ENCODE measurements around the gene LILRB1. TPM values are rescaled to one million over a fixed set of nuclear protein-coding genes. Genes with fewer than 3 reads are reported as not detected.

Gene LILRB1
- total and polyA plus RNA-seq, 2 of the 13 experiments (the other 11 are each of a cell fraction or from before 2014, with no cell fraction given), result not detected

DNA sequence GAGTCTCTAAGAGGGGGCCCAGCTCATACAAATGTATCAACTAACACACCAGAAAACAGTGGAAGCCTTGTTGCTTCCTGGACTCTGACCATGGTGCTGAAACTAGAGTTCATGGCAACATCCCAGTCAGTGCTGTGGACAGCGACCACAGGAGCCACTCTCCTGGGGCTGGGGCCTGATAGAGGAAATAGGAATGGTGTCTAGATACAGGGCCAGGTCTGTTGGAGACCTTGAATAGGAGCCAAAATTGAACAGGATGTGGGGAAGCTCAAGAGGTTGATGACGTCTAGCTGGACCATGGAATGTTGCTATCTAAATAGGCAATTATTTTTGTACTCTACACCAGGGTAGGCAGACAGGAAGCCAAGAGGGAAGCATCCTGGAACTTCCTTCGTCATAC, 54.2 kb downstream of the LILRB1 start (continued):
- no peak for TF ChIP-seq NONO (IDR thresholded peaks at IDR 0.05)
- no peak for TF ChIP-seq NONO (CRISPR knock-in tag; conservative IDR thresholded peaks at IDR 0.05)
- TF ChIP-seq SIN3B (IDR thresholded peaks at IDR 0.05; ENCODE audit: low read length), result no peak
- no peak for TF ChIP-seq E2F2 (CRISPR knock-in tag; IDR thresholded peaks at IDR 0.05; ENCODE audit: borderline replicate concordance)
- TF ChIP-seq ZNF644 (CRISPR knock-in tag; IDR thresholded peaks at IDR 0.05; ENCODE audit: low read depth), result peak; percentile 16; the same call in 1 of the 2 replicates
- TF ChIP-seq KDM4B (CRISPR knock-in tag; IDR thresholded peaks at IDR 0.05), result peak; percentile 86
- TF ChIP-seq MXD1 (CRISPR knock-in tag; IDR thresholded peaks at IDR 0.05), result 0 out of 2 replicates have a peak, but pooled peaks have one; percentile 48
- no peak for TF ChIP-seq ZNF816 (CRISPR knock-in tag; IDR thresholded peaks at IDR 0.05; ENCODE audit: borderline replicate concordance)
- TF ChIP-seq FOXP1 (IDR thresholded peaks at IDR 0.05), result no peak
- no peak for TF ChIP-seq FOXP1 (CRISPR knock-in tag; IDR thresholded peaks at IDR 0.05)
- TF ChIP-seq, protein P1, sequence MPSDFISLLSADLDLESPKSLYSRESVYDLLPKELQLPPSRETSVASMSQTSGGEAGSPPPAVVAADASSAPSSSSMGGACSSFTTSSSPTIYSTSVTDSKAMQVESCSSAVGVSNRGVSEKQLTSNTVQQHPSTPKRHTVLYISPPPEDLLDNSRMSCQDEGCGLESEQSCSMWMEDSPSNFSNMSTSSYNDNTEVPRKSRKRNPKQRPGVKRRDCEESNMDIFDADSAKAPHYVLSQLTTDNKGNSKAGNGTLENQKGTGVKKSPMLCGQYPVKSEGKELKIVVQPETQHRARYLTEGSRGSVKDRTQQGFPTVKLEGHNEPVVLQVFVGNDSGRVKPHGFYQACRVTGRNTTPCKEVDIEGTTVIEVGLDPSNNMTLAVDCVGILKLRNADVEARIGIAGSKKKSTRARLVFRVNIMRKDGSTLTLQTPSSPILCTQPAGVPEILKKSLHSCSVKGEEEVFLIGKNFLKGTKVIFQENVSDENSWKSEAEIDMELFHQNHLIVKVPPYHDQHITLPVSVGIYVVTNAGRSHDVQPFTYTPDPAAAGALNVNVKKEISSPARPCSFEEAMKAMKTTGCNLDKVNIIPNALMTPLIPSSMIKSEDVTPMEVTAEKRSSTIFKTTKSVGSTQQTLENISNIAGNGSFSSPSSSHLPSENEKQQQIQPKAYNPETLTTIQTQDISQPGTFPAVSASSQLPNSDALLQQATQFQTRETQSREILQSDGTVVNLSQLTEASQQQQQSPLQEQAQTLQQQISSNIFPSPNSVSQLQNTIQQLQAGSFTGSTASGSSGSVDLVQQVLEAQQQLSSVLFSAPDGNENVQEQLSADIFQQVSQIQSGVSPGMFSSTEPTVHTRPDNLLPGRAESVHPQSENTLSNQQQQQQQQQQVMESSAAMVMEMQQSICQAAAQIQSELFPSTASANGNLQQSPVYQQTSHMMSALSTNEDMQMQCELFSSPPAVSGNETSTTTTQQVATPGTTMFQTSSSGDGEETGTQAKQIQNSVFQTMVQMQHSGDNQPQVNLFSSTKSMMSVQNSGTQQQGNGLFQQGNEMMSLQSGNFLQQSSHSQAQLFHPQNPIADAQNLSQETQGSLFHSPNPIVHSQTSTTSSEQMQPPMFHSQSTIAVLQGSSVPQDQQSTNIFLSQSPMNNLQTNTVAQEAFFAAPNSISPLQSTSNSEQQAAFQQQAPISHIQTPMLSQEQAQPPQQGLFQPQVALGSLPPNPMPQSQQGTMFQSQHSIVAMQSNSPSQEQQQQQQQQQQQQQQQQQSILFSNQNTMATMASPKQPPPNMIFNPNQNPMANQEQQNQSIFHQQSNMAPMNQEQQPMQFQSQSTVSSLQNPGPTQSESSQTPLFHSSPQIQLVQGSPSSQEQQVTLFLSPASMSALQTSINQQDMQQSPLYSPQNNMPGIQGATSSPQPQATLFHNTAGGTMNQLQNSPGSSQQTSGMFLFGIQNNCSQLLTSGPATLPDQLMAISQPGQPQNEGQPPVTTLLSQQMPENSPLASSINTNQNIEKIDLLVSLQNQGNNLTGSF (CRISPR knock-in tag; IDR thresholded peaks at IDR 0.05), result peak; percentile 36; the same call in 1 of the 2 replicates
- no peak for TF ChIP-seq ZMYM4 (CRISPR knock-in tag; IDR thresholded peaks at IDR 0.05)
- TF ChIP-seq ZNF432 (CRISPR knock-in tag; IDR thresholded peaks at IDR 0.05; ENCODE audit: borderline replicate concordance), result no peak
- no peak for TF ChIP-seq ZNF766 (CRISPR knock-in tag; IDR thresholded peaks at IDR 0.05; ENCODE audit: borderline replicate concordance)
- peak; percentile 67; the same call in 1 of the 2 replicates for TF ChIP-seq MIER3 (CRISPR knock-in tag; IDR thresholded peaks at IDR 0.05; ENCODE audit: borderline replicate concordance)
- TF ChIP-seq, protein P2, sequence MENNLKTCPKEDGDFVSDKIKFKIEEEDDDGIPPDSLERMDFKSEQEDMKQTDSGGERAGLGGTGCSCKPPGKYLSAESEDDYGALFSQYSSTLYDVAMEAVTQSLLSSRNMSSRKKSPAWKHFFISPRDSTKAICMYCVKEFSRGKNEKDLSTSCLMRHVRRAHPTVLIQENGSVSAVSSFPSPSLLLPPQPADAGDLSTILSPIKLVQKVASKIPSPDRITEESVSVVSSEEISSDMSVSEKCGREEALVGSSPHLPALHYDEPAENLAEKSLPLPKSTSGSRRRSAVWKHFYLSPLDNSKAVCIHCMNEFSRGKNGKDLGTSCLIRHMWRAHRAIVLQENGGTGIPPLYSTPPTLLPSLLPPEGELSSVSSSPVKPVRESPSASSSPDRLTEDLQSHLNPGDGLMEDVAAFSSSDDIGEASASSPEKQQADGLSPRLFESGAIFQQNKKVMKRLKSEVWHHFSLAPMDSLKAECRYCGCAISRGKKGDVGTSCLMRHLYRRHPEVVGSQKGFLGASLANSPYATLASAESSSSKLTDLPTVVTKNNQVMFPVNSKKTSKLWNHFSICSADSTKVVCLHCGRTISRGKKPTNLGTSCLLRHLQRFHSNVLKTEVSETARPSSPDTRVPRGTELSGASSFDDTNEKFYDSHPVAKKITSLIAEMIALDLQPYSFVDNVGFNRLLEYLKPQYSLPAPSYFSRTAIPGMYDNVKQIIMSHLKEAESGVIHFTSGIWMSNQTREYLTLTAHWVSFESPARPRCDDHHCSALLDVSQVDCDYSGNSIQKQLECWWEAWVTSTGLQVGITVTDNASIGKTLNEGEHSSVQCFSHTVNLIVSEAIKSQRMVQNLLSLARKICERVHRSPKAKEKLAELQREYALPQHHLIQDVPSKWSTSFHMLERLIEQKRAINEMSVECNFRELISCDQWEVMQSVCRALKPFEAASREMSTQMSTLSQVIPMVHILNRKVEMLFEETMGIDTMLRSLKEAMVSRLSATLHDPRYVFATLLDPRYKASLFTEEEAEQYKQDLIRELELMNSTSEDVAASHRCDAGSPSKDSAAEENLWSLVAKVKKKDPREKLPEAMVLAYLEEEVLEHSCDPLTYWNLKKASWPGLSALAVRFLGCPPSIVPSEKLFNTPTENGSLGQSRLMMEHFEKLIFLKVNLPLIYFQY (CRISPR knock-in tag; IDR thresholded peaks at IDR 0.05; ENCODE audit: borderline replicate concordance), result peak; percentile 64; the same call in 1 of the 2 replicates
- no peak for TF ChIP-seq GABPA (IDR thresholded peaks at IDR 0.05; ENCODE audit: low read depth, low read length)
- peak; percentile 18; the same call in 1 of the 2 replicates for TF ChIP-seq GABPA (CRISPR knock-in tag; IDR thresholded peaks at IDR 0.05; ENCODE audit: low read depth)
- peak; percentile 46; the same call in 1 of the 2 replicates for TF ChIP-seq FOXA3 (CRISPR knock-in tag; IDR thresholded peaks at IDR 0.05)
- TF ChIP-seq ZNF569 (CRISPR knock-in tag; IDR thresholded peaks at IDR 0.05; ENCODE audit: borderline replicate concordance), result no peak
- no peak for TF ChIP-seq HIVEP1 (CRISPR knock-in tag; IDR thresholded peaks at IDR 0.05)
- TF ChIP-seq SSRP1 (CRISPR knock-in tag; IDR thresholded peaks at IDR 0.05), result no peak
- no peak for TF ChIP-seq ZNF337 (CRISPR knock-in tag; IDR thresholded peaks at IDR 0.05; ENCODE audit: borderline replicate concordance, low read depth)

All from HepG2 (cell line).